H9 (cell line): ENCODE results near the gene LRMDA. TPM values are rescaled to one million over a fixed set of nuclear protein-coding genes. Genes with fewer than 3 reads are reported as not detected.

Source experiments
- DNase-seq: peaks from one replicate; pipeline ENCODE4 v3.0.0-alpha.2; 2017
- H2AFZ ChIP-seq: one replicate; pipeline ENCODE4 v1.6.1; 2013; ENCODE audit warnings: mild to moderate bottlenecking, low read length, control low read depth, moderate library complexity
- H2AK5ac ChIP-seq: 2 replicates; pipeline ENCODE4 v1.6.1; 2013; ENCODE audit warnings: low read length, control low read depth, mixed read lengths; ENCODE audit not compliant: insufficient read length
- H2BK120ac ChIP-seq: one replicate; pipeline ENCODE4 v1.6.1; 2013; ENCODE audit warnings: low read depth, mild to moderate bottlenecking, low read length, control low read depth, inconsistent platforms; ENCODE audit not compliant: poor library complexity, severe bottlenecking
- H2BK12ac ChIP-seq: 2 replicates; pipeline ENCODE4 v1.6.1; 2013; ENCODE audit warnings: low read length, control low read depth, mixed read lengths, low read depth; ENCODE audit not compliant: insufficient read length
- H2BK15ac ChIP-seq: 2 replicates; pipeline ENCODE4 v1.6.1; 2013; ENCODE audit warnings: low read depth, low read length, control low read depth
- H2BK20ac ChIP-seq: one replicate; pipeline ENCODE4 v1.6.1; 2013; ENCODE audit warnings: low read depth, mild to moderate bottlenecking, low read length, control low read depth, inconsistent platforms; ENCODE audit not compliant: poor library complexity, severe bottlenecking
- H2BK5ac ChIP-seq: 2 replicates; pipeline ENCODE4 v1.6.1; 2013; ENCODE audit warnings: low read length, control low read depth, mixed read lengths; ENCODE audit not compliant: insufficient read length
- H3K14ac ChIP-seq: 2 replicates; pipeline ENCODE4 v1.6.1; 2013; ENCODE audit warnings: low read length, control low read depth; ENCODE audit not compliant: insufficient read depth
- H3K18ac ChIP-seq: 2 replicates; pipeline ENCODE4 v1.6.1; 2013; ENCODE audit warnings: low read depth, mild to moderate bottlenecking, mixed read lengths, low read length, control low read depth; ENCODE audit not compliant: insufficient read length
- H3K23ac ChIP-seq: 2 replicates; pipeline ENCODE4 v1.6.1; 2013; ENCODE audit warnings: low read length, control low read depth, mixed read lengths, low read depth; ENCODE audit not compliant: insufficient read length
- H3K23me2 ChIP-seq: 2 replicates; pipeline ENCODE4 v1.6.1; 2013; ENCODE audit warnings: low read depth, mild to moderate bottlenecking, mixed read lengths, low read length, control low read depth; ENCODE audit not compliant: insufficient read length, poor library complexity, severe bottlenecking
- H3K27ac ChIP-seq: 2 replicates; pipeline ENCODE4 v1.5.1; 2013; ENCODE audit warnings: low read length, control low read depth, mixed read lengths, low read depth; ENCODE audit not compliant: insufficient read length
- H3K27me3 ChIP-seq: 2 replicates; pipeline ENCODE4 v1.6.1; 2013; ENCODE audit warnings: low read length, control low read depth, inconsistent platforms; ENCODE audit not compliant: insufficient read depth
- H3K4ac ChIP-seq: 2 replicates; pipeline ENCODE4 v1.6.1; 2013; ENCODE audit warnings: low read depth, mild to moderate bottlenecking, control low read depth, inconsistent platforms, low read length, moderate library complexity
- H3K4me1 ChIP-seq: 2 replicates; pipeline ENCODE4 v1.6.1; 2013; ENCODE audit warnings: low read length, control low read depth, inconsistent platforms; ENCODE audit not compliant: insufficient read depth
- H3K4me2 ChIP-seq: 2 replicates; pipeline ENCODE4 v1.6.1; 2013; ENCODE audit warnings: low read length, control low read depth, mixed read lengths; ENCODE audit not compliant: insufficient read length, insufficient read depth
- H3K56ac ChIP-seq: 2 replicates; pipeline ENCODE4 v1.6.1; 2013; ENCODE audit warnings: low read depth, mild to moderate bottlenecking, mixed read lengths, low read length, control low read depth; ENCODE audit not compliant: insufficient read length
- H3K79me1 ChIP-seq: 2 replicates; pipeline ENCODE4 v1.6.1; 2013; ENCODE audit warnings: low read depth, mild to moderate bottlenecking, moderate library complexity, low read length, control low read depth, inconsistent platforms; ENCODE audit not compliant: insufficient read depth, poor library complexity, severe bottlenecking
- H3K79me2 ChIP-seq: 2 replicates; pipeline ENCODE4 v1.6.1; 2013; ENCODE audit warnings: low read length, control low read depth, inconsistent platforms; ENCODE audit not compliant: insufficient read depth
- H3K9ac ChIP-seq: 2 replicates; pipeline ENCODE4 v1.6.1; 2013; ENCODE audit warnings: low read length, control low read depth, mixed read lengths; ENCODE audit not compliant: insufficient read length; ENCODE audit errors: extremely low read depth
- H3K9me3 ChIP-seq: one replicate; pipeline ENCODE4 v1.6.1; 2013; ENCODE audit warnings: low read depth, low read length, inconsistent platforms; ENCODE audit not compliant: control insufficient read depth
- H3T11ph ChIP-seq: one replicate; pipeline ENCODE4 v1.6.1; 2013; ENCODE audit warnings: mild to moderate bottlenecking, low read length, control low read depth, inconsistent platforms
- H4K20me1 ChIP-seq: one replicate; pipeline ENCODE4 v1.6.1; 2013; ENCODE audit not compliant: control insufficient read depth, insufficient read length, insufficient read depth
- H4K5ac ChIP-seq: 2 replicates; pipeline ENCODE4 v1.6.1; 2013; ENCODE audit warnings: low read depth, mild to moderate bottlenecking, mixed read lengths, low read length, control low read depth; ENCODE audit not compliant: insufficient read length
- H4K8ac ChIP-seq: replicated peaks from 2 replicates; pipeline ENCODE4 v1.6.1; 2013; ENCODE audit warnings: low read length, control low read depth, mixed read lengths, low read depth; ENCODE audit not compliant: insufficient read length
- H4K91ac ChIP-seq: 2 replicates; pipeline ENCODE4 v1.6.1; 2013; ENCODE audit warnings: low read depth, mild to moderate bottlenecking, moderate library complexity, mixed read lengths, low read length, control low read depth; ENCODE audit not compliant: insufficient read length
- H3K27ac Mint-ChIP-seq, 3 experiments: 2 replicates in 2 of 3; 3 replicates in 1 of 3; pipeline ENCODE4 v1.8.0; 2020 to 2021; ENCODE audit warnings: mixed read lengths in 3 of 3, mild to moderate bottlenecking in 1 of 3, moderate library complexity in 1 of 3
- H3K27me3 Mint-ChIP-seq: 2 replicates; pipeline ENCODE4 v1.8.0; 2021; ENCODE audit warnings: low read depth, mild to moderate bottlenecking, moderate library complexity, mixed read lengths
- H3K36me3 Mint-ChIP-seq, 3 experiments: 2 replicates in 2 of 3; 3 replicates in 1 of 3; pipeline ENCODE4 v1.8.0; 2020 to 2021; ENCODE audit warnings: low read depth in 3 of 3, mixed read lengths in 3 of 3; ENCODE audit not compliant: insufficient read depth in 1 of 3
- H3K4me1 Mint-ChIP-seq, 2 experiments: 2 replicates each; pipeline ENCODE4 v1.8.0; 2020; ENCODE audit warnings: mixed read lengths in 2 of 2
- H3K4me3 Mint-ChIP-seq, 2 experiments: 2 replicates in 1 of 2; 3 replicates in 1 of 2; pipeline ENCODE4 v1.8.0; 2020 to 2021; ENCODE audit warnings: mild to moderate bottlenecking in 2 of 2, mixed read lengths in 2 of 2, moderate library complexity in 1 of 2
- H3K9me3 Mint-ChIP-seq, 2 experiments: 2 replicates in 1 of 2; 3 replicates in 1 of 2; pipeline ENCODE4 v1.8.0; 2020; ENCODE audit warnings: mild to moderate bottlenecking in 2 of 2, mixed read lengths in 2 of 2, moderate library complexity in 1 of 2
- WGBS: extraction: QIAGEN DNeasy Blood & Tissue Kit; methylation state at CpG from one replicate; pipeline ENCODE4 v1.1.7; 2013; ENCODE audit warnings: missing lambda C conversion rate, low lambda C conversion rate, mixed read lengths; ENCODE audit not compliant: insufficient read length; ENCODE audit errors: extremely low coverage; 5-methylcytosine and 5-hydroxymethylcytosine counted together
- total RNA-seq: library from RNA; stranded (reverse); gene quantifications from 2 replicates; pipeline ENCODE4 v1.2.1, GENCODE V29; 2021
- TF ChIP-seq, protein P1 (sequence below): fragments of 200-600 bp; sonication (generic); conservative IDR thresholded peaks from 3 replicates; pipeline ENCODE4 v1.8.0; 2021; ENCODE audit warnings: antibody characterized with exemption, mild to moderate bottlenecking

The LRMDA gene
- total RNA-seq, 1 experiment from 2014 or later, result 1.8 TPM

DNA sequence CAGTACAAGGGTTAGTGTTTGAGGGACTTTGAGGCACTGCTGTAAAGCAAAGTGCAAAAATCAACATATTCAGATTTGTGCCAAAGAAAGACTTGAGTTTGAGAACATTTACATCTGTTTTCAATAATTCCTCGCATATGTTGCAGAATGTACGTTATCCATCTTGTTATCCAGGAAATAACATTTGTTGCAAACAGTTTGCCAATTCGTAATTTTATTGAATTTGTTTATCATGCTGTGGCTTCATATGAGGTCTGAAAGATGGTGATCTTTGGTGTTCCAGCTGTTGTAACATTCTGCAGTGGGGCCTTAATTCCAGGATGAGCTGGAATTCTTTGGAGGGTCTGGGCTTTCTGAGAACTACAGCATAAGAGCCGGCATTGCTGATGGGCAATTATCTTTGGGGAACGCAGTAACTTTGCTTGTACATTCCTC, 396.2 kb downstream of the LRMDA start:
- H3K36me3 Mint-ChIP-seq, result peaks cover 0 to 5% (median 4%) of the 10 kb centered on the region in 3 experiments; a peak in 3 of 7 replicates
- H3K27me3 Mint-ChIP-seq, result no peaks in the 10 kb centered on the region; the same call in 1 of the 2 replicates
- no peak overlapping the region for H2BK15ac ChIP-seq

More for the DNA sequence above, 396.2 kb downstream of the LRMDA start:
- Histone ChIP-seq H2AK5ac (no peak overlapping the region), H3K18ac (no peak overlapping the region), H3K27me3 (no peaks in the 10 kb centered on the region), H2BK20ac (no peak overlapping the region), H3K4ac (no peak overlapping the region), H4K91ac (no peak overlapping the region), H3K27ac (no peak overlapping the region), H3K4me1 (no peaks in the 10 kb centered on the region), H4K8ac (no peak overlapping the region), H3K4me2 (no peak overlapping the region), H3K79me1 (no peaks in the 10 kb centered on the region), H3T11ph (no peak overlapping the region), H3K56ac (no peak overlapping the region), H4K20me1 (no peaks in the 10 kb centered on the region), H3K14ac (no peak overlapping the region), H4K5ac (no peak overlapping the region), H3K23ac (no peak overlapping the region), H3K9ac (no peak overlapping the region), H2BK120ac (no peak overlapping the region), H3K23me2 (no peaks in the 10 kb centered on the region), H2BK5ac (no peak overlapping the region), H3K79me2 (no peaks in the 10 kb centered on the region), H3K9me3 (no peaks in the 10 kb centered on the region), H2AFZ (no peak overlapping the region), H2BK12ac (no peak overlapping the region)
- H3K4me1 Mint-ChIP-seq, result no peaks in the 10 kb centered on the region
- no CpG with 5 or more reads among the region's 5 CpGs for WGBS
- peaks cover 10 to 15% of the 10 kb centered on the region in 2 experiments for H3K9me3 Mint-ChIP-seq
- no peak for DNase-seq
- H3K27ac Mint-ChIP-seq, result no peak overlapping the region
- TF ChIP-seq, protein P1, sequence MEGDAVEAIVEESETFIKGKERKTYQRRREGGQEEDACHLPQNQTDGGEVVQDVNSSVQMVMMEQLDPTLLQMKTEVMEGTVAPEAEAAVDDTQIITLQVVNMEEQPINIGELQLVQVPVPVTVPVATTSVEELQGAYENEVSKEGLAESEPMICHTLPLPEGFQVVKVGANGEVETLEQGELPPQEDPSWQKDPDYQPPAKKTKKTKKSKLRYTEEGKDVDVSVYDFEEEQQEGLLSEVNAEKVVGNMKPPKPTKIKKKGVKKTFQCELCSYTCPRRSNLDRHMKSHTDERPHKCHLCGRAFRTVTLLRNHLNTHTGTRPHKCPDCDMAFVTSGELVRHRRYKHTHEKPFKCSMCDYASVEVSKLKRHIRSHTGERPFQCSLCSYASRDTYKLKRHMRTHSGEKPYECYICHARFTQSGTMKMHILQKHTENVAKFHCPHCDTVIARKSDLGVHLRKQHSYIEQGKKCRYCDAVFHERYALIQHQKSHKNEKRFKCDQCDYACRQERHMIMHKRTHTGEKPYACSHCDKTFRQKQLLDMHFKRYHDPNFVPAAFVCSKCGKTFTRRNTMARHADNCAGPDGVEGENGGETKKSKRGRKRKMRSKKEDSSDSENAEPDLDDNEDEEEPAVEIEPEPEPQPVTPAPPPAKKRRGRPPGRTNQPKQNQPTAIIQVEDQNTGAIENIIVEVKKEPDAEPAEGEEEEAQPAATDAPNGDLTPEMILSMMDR, result no peak
- H3K4me3 Mint-ChIP-seq, result no peak overlapping the region
